Keratinocyte (primary cell): ENCODE results near the gene F10. TPM values are rescaled to one million over a fixed set of nuclear protein-coding genes. Genes with fewer than 3 reads are reported as not detected.

Source experiments
- DNase-seq: peaks from one replicate; pipeline ENCODE4 v3.0.0-alpha.2; 2011; ENCODE audit warnings: low read depth, missing footprints, low spot score
- FAIRE-seq: peaks from 2 replicates; lab custom pipeline; 2011; peaks lifted over from hg19 to GRCh38; lab: Jason Lieb, UNC
- H2AFZ ChIP-seq: 2 replicates; pipeline ENCODE4 v1.6.0; 2012; ENCODE audit warnings: low read length, control low read depth, inconsistent platforms; ENCODE audit not compliant: control insufficient read depth
- H3K27ac ChIP-seq: 2 replicates; pipeline ENCODE4 v1.5.1; 2011; ENCODE audit warnings: low read length; ENCODE audit not compliant: control insufficient read depth, insufficient read depth
- H3K27me3 ChIP-seq: 3 replicates; pipeline ENCODE4 v1.6.0; 2011; ENCODE audit warnings: low read length; ENCODE audit not compliant: control insufficient read depth, insufficient read depth; ENCODE audit errors: extremely low read depth
- H3K36me3 ChIP-seq, 2 experiments: 2 replicates in 1 of 2; 3 replicates in 1 of 2; pipeline ENCODE4 v1.5.1; 2011; ENCODE audit warnings: low read length in 2 of 2, mild to moderate bottlenecking in 1 of 2; ENCODE audit not compliant: control insufficient read depth in 2 of 2, insufficient read depth in 2 of 2; ENCODE audit errors: extremely low read depth in 1 of 2
- H3K4me1 ChIP-seq: 3 replicates; pipeline ENCODE4 v1.5.1; 2011; ENCODE audit warnings: low read length; ENCODE audit not compliant: control insufficient read depth, insufficient read depth; ENCODE audit errors: extremely low read depth
- H3K4me2 ChIP-seq: 3 replicates; pipeline ENCODE4 v1.6.0; 2011; ENCODE audit warnings: low read depth, low read length; ENCODE audit not compliant: control insufficient read depth, insufficient read depth; ENCODE audit errors: extremely low read depth
- H3K4me3 ChIP-seq, 3 experiments: fragments of 200-600 bp in 1 of 3; sonication (generic) in 1 of 3; 2 replicates in 2 of 3; 3 replicates in 1 of 3; pipeline ENCODE4 v1.5.1; 2011 to 2016; ENCODE audit warnings: low read length in 3 of 3, mild to moderate bottlenecking in 3 of 3, control low read depth in 2 of 3, inconsistent platforms in 1 of 3, low read depth in 1 of 3, mixed read lengths in 1 of 3, mixed run types in 1 of 3, moderate library complexity in 1 of 3; ENCODE audit not compliant: control insufficient read depth in 2 of 3, insufficient read depth in 2 of 3; ENCODE audit errors: extremely low read depth in 1 of 3
- H3K79me2 ChIP-seq: 2 replicates; pipeline ENCODE4 v1.6.0; 2012; ENCODE audit warnings: low read length; ENCODE audit not compliant: control insufficient read depth, insufficient read depth
- H3K9ac ChIP-seq: 3 replicates; pipeline ENCODE4 v1.6.0; 2011; ENCODE audit warnings: low read length; ENCODE audit not compliant: control insufficient read depth, insufficient read depth; ENCODE audit errors: extremely low read depth
- H3K9me1 ChIP-seq: 3 replicates; pipeline ENCODE4 v1.6.0; 2011; ENCODE audit warnings: low read length; ENCODE audit not compliant: control insufficient read depth, insufficient read depth; ENCODE audit errors: extremely low read depth
- H3K9me3 ChIP-seq: 2 replicates; pipeline ENCODE4 v1.5.1; 2012; ENCODE audit warnings: low read depth, low read length; ENCODE audit not compliant: control insufficient read depth
- H4K20me1 ChIP-seq: 3 replicates; pipeline ENCODE4 v1.6.0; 2011; ENCODE audit warnings: low read length; ENCODE audit not compliant: control insufficient read depth, insufficient read depth; ENCODE audit errors: extremely low read depth
- CTCF ChIP-seq, 3 experiments: IDR thresholded peaks in 1 of 3; conservative IDR thresholded peaks in 1 of 3; optimal IDR thresholded peaks in 1 of 3; 2 replicates in 2 of 3; 3 replicates in 1 of 3; pipeline versions ENCODE3 to v1.5.1; 2011; ENCODE audit warnings: low read length in 3 of 3, mild to moderate bottlenecking in 3 of 3, moderate library complexity in 2 of 3, control low read depth in 1 of 3, inconsistent platforms in 1 of 3; ENCODE audit not compliant: insufficient read depth in 2 of 3; ENCODE audit errors: extremely low read depth in 1 of 3
- EZH2 ChIP-seq: IDR thresholded peaks from one replicate; pipeline ENCODE4 v1.6.1; 2012; ENCODE audit warnings: inconsistent platforms, mild to moderate bottlenecking, low read length, moderate library complexity
- dilution Hi-C: fragments of 300-500 bp; cut with MboI; formaldehyde crosslinking; loops from one replicate; pipeline ENCODE4 v1.7.0; 2020; ENCODE audit warnings: low sequenced_read_pairs; ENCODE audit not compliant: extremely low pct_ligation_motif_present
- polyA plus RNA-seq, 5 experiments: library from polyadenylated mRNA; depleted of rRNA in 3 of 5; stranded (reverse) in 3 of 5; stranded (forward) in 1 of 5; unstranded in 1 of 5; fragments of >200 nt; gene quantifications; 1 replicate in 1 of 5; 2 replicates in 3 of 5; 3 replicates in 1 of 5; pipeline versions ENCODE4 v1.2.1 to v1.2.3, GENCODE V29; 2011 to 2012; ENCODE audit warnings: missing spikeins in 2 of 5, low read depth in 1 of 5, low replicate concordance in 1 of 5

The F10 gene
- polyA plus RNA-seq, 1 donor (not counting 4 experiments of a cell fraction or from before 2014, with no cell fraction given), result not detected

DNA sequence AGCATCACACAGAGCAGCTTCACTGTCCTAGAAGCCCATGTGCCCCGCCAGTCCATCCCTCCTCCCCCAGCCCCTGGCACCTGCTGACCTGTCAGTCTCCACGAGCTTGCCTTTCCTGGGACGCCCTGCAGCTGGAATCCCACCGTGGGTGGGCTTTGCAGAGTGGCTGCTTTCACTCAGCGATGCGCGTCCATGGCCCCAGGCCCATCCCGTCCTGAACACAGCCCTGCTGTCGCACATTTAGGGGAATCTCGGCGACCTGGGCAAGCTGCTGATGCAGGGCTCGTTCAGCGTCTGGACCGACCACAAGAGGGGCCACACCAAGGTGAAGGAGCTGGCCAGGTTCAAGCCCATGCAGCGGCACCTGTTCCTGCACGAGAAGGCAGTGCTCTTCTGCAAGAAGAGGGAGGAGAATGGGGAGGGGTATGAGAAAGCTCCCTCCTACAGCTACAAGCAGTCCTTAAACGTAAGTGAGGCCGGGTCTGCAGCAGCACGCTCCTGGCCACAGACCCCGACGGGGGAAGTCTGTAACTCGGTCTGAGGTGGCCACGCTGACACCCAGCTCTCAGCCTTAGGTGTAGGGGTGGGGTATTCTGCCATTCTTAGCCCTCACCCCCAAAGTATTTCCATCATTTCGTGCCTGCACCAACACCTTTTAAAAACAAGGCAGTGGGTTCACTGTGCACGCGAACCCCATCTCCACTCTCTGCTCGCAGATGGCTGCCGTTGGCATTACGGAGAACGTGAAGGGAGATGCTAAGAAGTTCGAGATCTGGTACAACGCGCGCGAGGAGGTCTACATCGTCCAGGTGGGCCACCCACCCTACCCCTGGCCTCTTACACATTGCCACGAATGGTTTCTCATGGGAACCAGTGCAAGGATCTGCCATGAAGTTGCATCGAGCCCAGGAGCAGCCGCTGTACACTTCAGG, 35.3 kb upstream of the F10 start:
- no peaks in the 10 kb centered on the region for H3K36me3 ChIP-seq
- dilution Hi-C loops, result no loop called here
- no peak overlapping the region for H3K9ac ChIP-seq

DNA sequence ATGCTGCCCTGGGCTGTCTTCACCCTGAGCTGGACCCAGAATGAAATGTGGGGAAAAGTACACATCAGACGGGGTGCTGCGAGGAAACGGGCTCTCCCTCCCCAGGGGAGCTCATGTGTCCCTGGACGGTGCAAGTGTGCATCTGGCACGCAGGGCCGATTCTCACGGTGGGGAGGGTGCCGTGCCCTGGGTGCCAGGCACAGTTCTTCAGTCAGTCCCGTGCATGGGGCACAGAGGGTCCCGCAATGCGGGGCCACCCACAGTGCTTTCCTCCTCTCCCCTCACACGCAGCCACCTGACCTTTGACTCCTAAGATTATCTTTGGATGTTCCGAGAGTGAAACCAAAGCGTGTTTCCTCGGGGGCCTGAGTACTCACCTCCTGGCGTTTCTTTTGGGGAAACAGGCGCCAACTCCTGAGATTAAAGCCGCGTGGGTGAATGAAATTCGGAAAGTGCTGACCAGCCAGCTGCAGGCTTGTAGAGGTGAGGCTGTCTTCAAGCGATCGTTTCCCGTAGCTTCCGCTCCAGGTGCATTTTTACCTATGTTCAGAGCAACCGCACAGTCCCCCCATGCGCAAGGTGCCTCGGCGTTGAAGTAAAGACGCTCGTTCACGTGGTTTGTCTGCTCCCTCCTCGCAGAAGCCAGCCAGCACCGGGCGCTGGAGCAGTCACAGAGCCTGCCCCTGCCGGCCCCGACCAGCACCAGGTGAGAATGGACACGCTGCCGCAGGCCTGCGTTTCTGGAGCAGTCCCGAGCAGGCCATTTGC, 34.5 kb upstream of the F10 start:
- dilution Hi-C loops, result no loop called here
- H3K4me2 ChIP-seq, result no peak overlapping the region
- no peak overlapping the region for H2AFZ ChIP-seq
- no peaks in the 10 kb centered on the region for H3K9me1 ChIP-seq
- TF ChIP-seq CTCF (optimal IDR thresholded peaks at IDR 0.05 in 1 of 3, IDR thresholded peaks at IDR 0.05 in 1 of 3, conservative IDR thresholded peaks at IDR 0.05 in 1 of 3; ENCODE audit: extremely low read depth in 1 of 3, insufficient read depth in 2 of 3, low read length in 3 of 3) (no peak), EZH2 (no peak)
- no peak overlapping the region for H3K4me3 ChIP-seq
- H3K27me3 ChIP-seq, result peaks cover 2% of the 10 kb centered on the region
- no peak overlapping the region for H3K9ac ChIP-seq
- H4K20me1 ChIP-seq, result no peaks in the 10 kb centered on the region
- H3K9me3 ChIP-seq, result no peaks in the 10 kb centered on the region
- H3K27ac ChIP-seq, result no peak overlapping the region
- H3K36me3 ChIP-seq, result no peaks in the 10 kb centered on the region
- FAIRE-seq (no peak), DNase-seq (no peak)
- H3K79me2 ChIP-seq, result no peaks in the 10 kb centered on the region
- H3K4me1 ChIP-seq, result no peaks in the 10 kb centered on the region

More for the DNA sequence above, 35.3 kb upstream of the F10 start:
- Histone ChIP-seq H3K79me2 (no peaks in the 10 kb centered on the region), H3K9me1 (no peaks in the 10 kb centered on the region), H3K9me3 (no peaks in the 10 kb centered on the region), H2AFZ (no peak overlapping the region), H3K4me2 (no peak overlapping the region), H3K27ac (no peak overlapping the region), H3K4me3 (no peak overlapping the region), H3K27me3 (peaks cover 6% of the 10 kb centered on the region), H4K20me1 (no peaks in the 10 kb centered on the region), H3K4me1 (no peaks in the 10 kb centered on the region)
- TF ChIP-seq EZH2 (no peak), CTCF (optimal IDR thresholded peaks at IDR 0.05 in 1 of 3, IDR thresholded peaks at IDR 0.05 in 1 of 3, conservative IDR thresholded peaks at IDR 0.05 in 1 of 3; ENCODE audit: extremely low read depth in 1 of 3, insufficient read depth in 2 of 3, low read length in 3 of 3) (no peak)
- DNase-seq (no peak), FAIRE-seq (no peak)
